H1 (cell line): ENCODE results near the gene SLC15A1. TPM values are rescaled to one million over a fixed set of nuclear protein-coding genes. Genes with fewer than 3 reads are reported as not detected.

Experiments used
- CTCF ChIA-PET: fragments of 300-600 bp; sonication (Branson Sonifier 250); formaldehyde crosslinking; loops from one replicate; lab custom pipeline; 2021; ENCODE audit not compliant: partially characterized antibody; lab: Charles Lee
- POLR2A ChIA-PET: fragments of 300-600 bp; sonication (Branson Sonifier 250); formaldehyde crosslinking; loops from one replicate; lab custom pipeline; 2021; ENCODE audit warnings: inconsistent platforms; ENCODE audit not compliant: partially characterized antibody; lab: Charles Lee
- DNase-seq, 2 experiments: peaks; one replicate each; pipeline versions ENCODE4 v3.0.0 to v3.0.0-alpha.2; 2010 to 2022; ENCODE audit warnings: low spot score in 2 of 2, low read depth in 1 of 2, mixed read lengths in 1 of 2
- FAIRE-seq: peaks from 2 replicates; lab custom pipeline; 2011; peaks lifted over from hg19 to GRCh38; lab: Jason Lieb, UNC
- H2AFZ ChIP-seq: 2 replicates; pipeline ENCODE4 v1.8.1; 2012; ENCODE audit warnings: low read length, inconsistent platforms
- H2AK5ac ChIP-seq: 2 replicates; pipeline ENCODE4 v1.6.1; 2013; ENCODE audit warnings: low read depth, low read length
- H2BK120ac ChIP-seq: replicated peaks from 2 replicates; pipeline ENCODE3; 2013; ENCODE audit warnings: low read depth, low read length, inconsistent platforms
- H2BK12ac ChIP-seq: 2 replicates; pipeline ENCODE4 v1.6.1; 2013; ENCODE audit warnings: low read depth, low read length
- H2BK15ac ChIP-seq: 2 replicates; pipeline ENCODE4 v1.6.1; 2013; ENCODE audit warnings: low read length
- H2BK20ac ChIP-seq: 2 replicates; pipeline ENCODE4 v1.6.1; 2013; ENCODE audit warnings: low read length
- H2BK5ac ChIP-seq: 2 replicates; pipeline ENCODE4 v1.6.1; 2013; ENCODE audit warnings: low read depth, low read length
- H3K14ac ChIP-seq: 2 replicates; pipeline ENCODE4 v1.6.1; 2013; ENCODE audit warnings: inconsistent platforms; ENCODE audit not compliant: insufficient read length
- H3K18ac ChIP-seq: 2 replicates; pipeline ENCODE4 v1.6.1; 2013; ENCODE audit warnings: low read length; ENCODE audit errors: extremely low read depth
- H3K23ac ChIP-seq: 2 replicates; pipeline ENCODE4 v1.6.1; 2013; ENCODE audit warnings: inconsistent platforms; ENCODE audit not compliant: insufficient read length
- H3K23me2 ChIP-seq: 2 replicates; pipeline ENCODE4 v1.6.1; 2013; ENCODE audit warnings: low read depth, low read length
- H3K27ac ChIP-seq: 2 replicates; pipeline ENCODE4 v1.6.1; 2011; ENCODE audit warnings: low read depth, low read length, inconsistent platforms
- H3K27me3 ChIP-seq, 4 experiments: replicated peaks in 1 of 4; 1 replicate in 1 of 4; 2 replicates in 3 of 4; pipeline versions ENCODE4 v1.6.1 to v1.8.1; 2011 to 2013; ENCODE audit warnings: low read length in 3 of 4, mild to moderate bottlenecking in 3 of 4, inconsistent platforms in 2 of 4, mixed read lengths in 2 of 4, moderate library complexity in 1 of 4; ENCODE audit not compliant: control insufficient read depth in 3 of 4, insufficient read depth in 3 of 4; ENCODE audit errors: extremely low read depth in 1 of 4
- H3K36me3 ChIP-seq, 4 experiments: 2 replicates each; pipeline versions ENCODE4 v1.6.1 to v1.8.1; 2011 to 2013; ENCODE audit warnings: mild to moderate bottlenecking in 4 of 4, low read length in 3 of 4, moderate library complexity in 2 of 4, control low read depth in 1 of 4, inconsistent platforms in 1 of 4; ENCODE audit not compliant: insufficient read depth in 4 of 4, control insufficient read depth in 2 of 4
- H3K4ac ChIP-seq: replicated peaks from 2 replicates; pipeline ENCODE3; 2013; ENCODE audit warnings: low read length, low read depth, mixed read lengths, inconsistent platforms; ENCODE audit not compliant: insufficient read length
- H3K4me1 ChIP-seq, 4 experiments: replicated peaks in 1 of 4; 1 replicate in 1 of 4; 2 replicates in 3 of 4; pipeline versions ENCODE4 v1.6.1 to v1.8.1; 2011 to 2013; ENCODE audit warnings: low read length in 3 of 4, inconsistent platforms in 2 of 4, mixed read lengths in 1 of 4; ENCODE audit not compliant: insufficient read depth in 4 of 4, control insufficient read depth in 3 of 4
- H3K4me2 ChIP-seq, 2 experiments: 2 replicates each; pipeline versions ENCODE4 v1.6.1 to v1.8.1; 2011 to 2013; ENCODE audit warnings: low read depth in 2 of 2, low read length in 2 of 2, control low read depth in 1 of 2, inconsistent platforms in 1 of 2, mild to moderate bottlenecking in 1 of 2; ENCODE audit not compliant: insufficient read depth in 1 of 2
- H3K4me3 ChIP-seq, 4 experiments: fragments of 200-600, 300-600 bp in 1 of 4; sonication (generic), shearing (Covaris generic), sonication (Bioruptor Twin) in 1 of 4; 2 replicates each; pipeline versions ENCODE4 v1.5.1 to v1.8.1; 2011 to 2016; ENCODE audit warnings: low read length in 4 of 4, low read depth in 3 of 4, control low read depth in 2 of 4, inconsistent platforms in 2 of 4, mild to moderate bottlenecking in 2 of 4, mixed read lengths in 1 of 4, moderate library complexity in 1 of 4; ENCODE audit not compliant: insufficient read depth in 2 of 4; ENCODE audit errors: extremely low read depth in 1 of 4
- H3K56ac ChIP-seq: replicated peaks from 2 replicates; pipeline ENCODE3; 2013; ENCODE audit warnings: low read depth, mild to moderate bottlenecking, mixed read lengths, low read length, inconsistent platforms; ENCODE audit not compliant: insufficient read length
- H3K79me1 ChIP-seq: 2 replicates; pipeline ENCODE4 v1.6.1; 2013; ENCODE audit warnings: low read depth, low read length, control low read depth
- H3K79me2 ChIP-seq, 2 experiments: 2 replicates each; pipeline versions ENCODE4 v1.6.1 to v1.8.1; 2012 to 2013; ENCODE audit warnings: low read length in 2 of 2, mild to moderate bottlenecking in 2 of 2, inconsistent platforms in 1 of 2; ENCODE audit not compliant: insufficient read depth in 2 of 2, control insufficient read depth in 1 of 2
- H3K9ac ChIP-seq, 4 experiments: replicated peaks in 1 of 4; 1 replicate in 1 of 4; 2 replicates in 3 of 4; pipeline versions ENCODE4 v1.6.1 to v1.8.1; 2011 to 2013; ENCODE audit warnings: low read depth in 3 of 4, low read length in 3 of 4, control low read depth in 2 of 4, mild to moderate bottlenecking in 2 of 4, moderate library complexity in 2 of 4, inconsistent platforms in 1 of 4; ENCODE audit errors: extremely low read depth in 1 of 4
- H3K9me3 ChIP-seq, 2 experiments: 2 replicates each; pipeline versions ENCODE4 v1.6.1 to v1.8.1; 2012 to 2013; ENCODE audit warnings: mild to moderate bottlenecking in 2 of 2, moderate library complexity in 2 of 2, control low read depth in 1 of 2, inconsistent platforms in 1 of 2, low read depth in 1 of 2, low read length in 1 of 2, mixed read lengths in 1 of 2; ENCODE audit not compliant: insufficient read depth in 2 of 2
- H4K20me1 ChIP-seq, 2 experiments: replicated peaks in 1 of 2; 2 replicates each; pipeline versions ENCODE3 to v1.8.1; 2011 to 2013; ENCODE audit warnings: inconsistent platforms in 2 of 2, low read length in 2 of 2, mild to moderate bottlenecking in 1 of 2; ENCODE audit not compliant: insufficient read depth in 2 of 2, control insufficient read depth in 1 of 2
- H4K5ac ChIP-seq: 2 replicates; pipeline ENCODE4 v1.6.1; 2013; ENCODE audit warnings: low read length, low read depth, mixed read lengths, inconsistent platforms; ENCODE audit not compliant: insufficient read length
- H4K8ac ChIP-seq: 2 replicates; pipeline ENCODE4 v1.8.0; 2013; ENCODE audit warnings: mild to moderate bottlenecking, moderate library complexity, low read length, inconsistent platforms; ENCODE audit not compliant: insufficient read depth; ENCODE audit errors: extremely low read depth
- H4K91ac ChIP-seq: replicated peaks from 2 replicates; pipeline ENCODE3; 2013; ENCODE audit warnings: low read length, mixed read lengths, inconsistent platforms; ENCODE audit not compliant: insufficient read length
- CHD2 ChIP-seq: IDR thresholded peaks from 2 replicates; pipeline ENCODE4 v1.6.1; 2012; ENCODE audit warnings: low read length, improper control_type of control experiment
- FOSL1 ChIP-seq: IDR thresholded peaks from 2 replicates; pipeline ENCODE4 v1.6.1; 2011; ENCODE audit warnings: mild to moderate bottlenecking, low read depth, low read length, moderate library complexity; ENCODE audit not compliant: insufficient read depth
- KDM4A ChIP-seq: IDR thresholded peaks from one replicate; pipeline ENCODE4 v1.7.1; 2012; ENCODE audit warnings: low read depth, mild to moderate bottlenecking, moderate library complexity, low read length, inconsistent platforms; ENCODE audit not compliant: severe bottlenecking
- SP2 ChIP-seq: IDR thresholded peaks from 2 replicates; pipeline ENCODE4 v1.6.1; 2012; ENCODE audit warnings: mild to moderate bottlenecking, low read length, inconsistent platforms
- TBP ChIP-seq: IDR thresholded peaks from 2 replicates; pipeline ENCODE4 v1.6.1; 2011; ENCODE audit warnings: low read depth, low read length, improper control_type of control experiment
- WGBS, 2 experiments: shearing (Covaris generic) in 1 of 2; methylation state at CpG; one replicate each; pipeline versions ENCODE4 v1.1.6 to v1.1.7; 2013 to 2015; ENCODE audit warnings: low lambda C conversion rate in 2 of 2, mixed read lengths in 2 of 2, inconsistent platforms in 1 of 2, low coverage in 1 of 2, missing lambda C conversion rate in 1 of 2; ENCODE audit not compliant: insufficient replicate concordance in 2 of 2, insufficient coverage in 1 of 2, insufficient read length in 1 of 2; ENCODE audit errors: extremely low coverage in 1 of 2, missing lambda C conversion rate in 1 of 2; 5-methylcytosine and 5-hydroxymethylcytosine counted together
- polyA plus RNA-seq, 7 experiments: library from polyadenylated mRNA; depleted of rRNA in 3 of 7; stranded (reverse) in 5 of 7; unstranded in 2 of 7; fragments of >200 nt in 5 of 7; fragments of 200-250 nt in 2 of 7; gene quantifications; 1 replicate in 5 of 7; 2 replicates in 1 of 7; 4 replicates in 1 of 7; pipeline versions ENCODE4 v1.2.1 to v1.2.3, GENCODE V29; 2011 to 2013; ENCODE audit warnings: missing spikeins in 2 of 7, mixed read lengths in 2 of 7
- total RNA-seq: library from RNA; stranded (reverse); fragmentation: NEBNext Ultra II Directional; extraction: Animal tissue kit (Norgen Biotek cat#: 25700); gene quantifications from 2 replicates; pipeline ENCODE4 v1.2.1, GENCODE V29; 2021

Gene SLC15A1
- total and polyA plus RNA-seq, 2 of the 8 experiments (the other 6 are each of a cell fraction or from before 2014, with no cell fraction given) = 1.3 to 2.4 TPM

DNA sequence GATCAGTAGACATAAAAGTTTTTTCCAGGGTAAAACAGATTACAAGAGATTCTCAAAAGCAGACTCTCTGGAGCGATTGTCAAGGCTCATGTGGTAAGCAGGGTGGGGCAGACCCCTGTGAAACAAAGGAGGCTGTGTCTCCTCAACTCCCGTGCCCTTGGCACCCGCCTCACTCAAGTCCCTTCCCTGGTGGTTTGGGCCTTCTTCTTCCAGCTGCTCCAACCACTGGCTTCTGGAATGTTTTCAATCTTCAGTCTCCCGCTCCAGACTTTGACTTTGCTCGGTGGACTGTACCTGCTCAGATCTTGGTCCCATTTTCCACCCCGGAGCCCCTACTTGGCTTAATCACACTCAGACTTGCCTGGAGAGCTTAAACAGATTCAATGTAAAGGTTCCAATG is 100.7 kb downstream of the SLC15A1 start:
- no peak overlapping the region for H2BK5ac ChIP-seq
- H3K4ac ChIP-seq = no peak overlapping the region
- H4K8ac ChIP-seq = no peak overlapping the region
- H2BK120ac ChIP-seq = no peak overlapping the region
- H3K79me1 ChIP-seq = no peaks in the 10 kb centered on the region
- no peak overlapping the region for H3K27ac ChIP-seq
- H2BK12ac ChIP-seq = no peak overlapping the region
- no peak overlapping the region for H3K23ac ChIP-seq
- no peak overlapping the region for H3K4me2 ChIP-seq
- H3K9ac ChIP-seq = no peak overlapping the region
- H4K91ac ChIP-seq = no peak overlapping the region
- H3K36me3 ChIP-seq = no peaks in the 10 kb centered on the region
- H3K14ac ChIP-seq = no peak overlapping the region
- no peak overlapping the region for H4K5ac ChIP-seq
- H2AFZ ChIP-seq = no peak overlapping the region; the same call in 1 of the 2 replicates
- no peaks in the 10 kb centered on the region for H3K79me2 ChIP-seq
- no peak overlapping the region for H2AK5ac ChIP-seq
- no peak overlapping the region for H3K56ac ChIP-seq
- CTCF ChIA-PET = interaction anchor here (0.6 to 5.4 kb wide), 18 partner anchors 11 to 1292 kb away, joined by 3 to 52 read pairs (median 8); no protein-coding TSS in a partner anchor
- POLR2A ChIA-PET = interaction anchor here (2.5 kb wide), 1 partner anchor 75 kb away, joined by 8 read pairs; the partner anchor contains the start of gene STK24
- H3K4me3 ChIP-seq = no peak overlapping the region
- FAIRE-seq (no peak), DNase-seq (no peak)
- H3K4me1 ChIP-seq = no peaks in the 10 kb centered on the region
- no peak overlapping the region for H2BK20ac ChIP-seq
- H3K23me2 ChIP-seq = no peaks in the 10 kb centered on the region; the same call in 1 of the 2 replicates
- no peaks in the 10 kb centered on the region for H3K9me3 ChIP-seq
- no peaks in the 10 kb centered on the region; a peak in 1 of 7 replicates for H3K27me3 ChIP-seq
- H2BK15ac ChIP-seq = no peak overlapping the region
- no peaks in the 10 kb centered on the region for H4K20me1 ChIP-seq
- H3K18ac ChIP-seq = no peak overlapping the region
- WGBS, 2 experiments = 75% methylated on average over 6 of the region's 6 CpGs; no CpG with 5 or more reads in 1 of the 2 experiments
- TF ChIP-seq TBP (no peak), FOSL1 (no peak), CHD2 (no peak), SP2 (no peak), KDM4A (no peak)
